HepG2 (cell line): Measurements from ENCODE around the gene XIAP. TPM values are rescaled to one million over a fixed set of nuclear protein-coding genes. Genes with fewer than 3 reads are reported as not detected.

Source experiments
- ATAC-seq: fragments of 200-7000 bp; cut with Tn5 transposase; 3 replicates; pipeline ENCODE4 v1.9.1; 2020; ENCODE audit warnings: mild to moderate bottlenecking, moderate library complexity
- BruUV-seq: library from RNA; stranded (reverse); fragments of 400-500 nt; replicated peaks from 2 replicates; lab custom pipeline; 2021; lab: Mats Ljungman, UMichigan
- CTCF ChIA-PET: fragments of 300-600 bp; formaldehyde crosslinking; extraction: SDS; loops from one replicate; lab custom pipeline; 2021; ENCODE audit warnings: low total read pairs, inconsistent platforms, low intra/inter-chr PET ratio; lab: Yijun Ruan, JAX
- POLR2A ChIA-PET: fragments of 350-600 bp; sonication (Branson Sonifier 250); formaldehyde crosslinking; loops from one replicate; lab custom pipeline; 2020; ENCODE audit warnings: antibody characterized with exemption, inconsistent platforms; lab: Yijun Ruan, JAX
- DNase-seq: peaks from one replicate; pipeline ENCODE4 v3.0.0-alpha.2; 2015; ENCODE audit warnings: low spot score
- FAIRE-seq: peaks from 3 replicates; lab custom pipeline; 2011; peaks lifted over from hg19 to GRCh38; lab: Jason Lieb, UNC
- H2AFZ ChIP-seq: one replicate; pipeline ENCODE4 v1.6.1; 2011; ENCODE audit warnings: low read length, inconsistent platforms
- H3K27ac ChIP-seq: fragments of 300-600 bp; 3 replicates; pipeline ENCODE4 v1.8.0; 2011; ENCODE audit warnings: mixed run types, mild to moderate bottlenecking, mixed read lengths, low read length, inconsistent platforms; ENCODE audit not compliant: insufficient read depth; ENCODE audit errors: extremely low read length
- H3K27me3 ChIP-seq, 2 experiments: fragments of 200-600 bp in 1 of 2; 2 replicates in 1 of 2; 3 replicates in 1 of 2; pipeline versions ENCODE4 v1.6.0 to v1.8.0; 2011; ENCODE audit warnings: low read length in 2 of 2, mild to moderate bottlenecking in 2 of 2, moderate library complexity in 2 of 2, inconsistent platforms in 1 of 2; ENCODE audit not compliant: insufficient read depth in 2 of 2, control insufficient read depth in 1 of 2
- H3K36me3 ChIP-seq, 2 experiments: fragments of 200-600 bp in 1 of 2; replicated peaks in 1 of 2; 2 replicates in 1 of 2; 3 replicates in 1 of 2; pipeline versions ENCODE4 v1.5.1 to v1.8.0; 2011; ENCODE audit warnings: low read length in 2 of 2, inconsistent platforms in 1 of 2; ENCODE audit not compliant: insufficient read depth in 2 of 2, control insufficient read depth in 1 of 2
- H3K4me1 ChIP-seq: 2 replicates; pipeline ENCODE4 v1.5.1; 2012; ENCODE audit warnings: low read length, inconsistent platforms; ENCODE audit not compliant: insufficient read depth
- H3K4me2 ChIP-seq: 2 replicates; pipeline ENCODE4 v1.6.0; 2011; ENCODE audit warnings: low read depth, low read length, inconsistent platforms
- H3K4me3 ChIP-seq, 3 experiments: fragments of 200-600 bp in 1 of 3; sonication (generic), shearing (Covaris generic) in 1 of 3; replicated peaks in 1 of 3; 2 replicates each; pipeline ENCODE4 v1.5.1; 2011 to 2016; ENCODE audit warnings: low read length in 3 of 3, inconsistent platforms in 2 of 3, low read depth in 2 of 3, mild to moderate bottlenecking in 2 of 3, control low read depth in 1 of 3, mixed read lengths in 1 of 3; ENCODE audit not compliant: insufficient read depth in 1 of 3
- H3K79me2 ChIP-seq: one replicate; pipeline ENCODE4 v1.6.1; 2011; ENCODE audit warnings: low read length, inconsistent platforms; ENCODE audit not compliant: insufficient read depth
- H3K9ac ChIP-seq: 2 replicates; pipeline ENCODE4 v1.6.0; 2011; ENCODE audit warnings: mild to moderate bottlenecking, low read depth, low read length, inconsistent platforms; ENCODE audit not compliant: insufficient read depth
- H3K9me3 ChIP-seq: 2 replicates; pipeline ENCODE4 v1.5.1; 2012; ENCODE audit warnings: mild to moderate bottlenecking, low read length
- H4K20me1 ChIP-seq: 2 replicates; pipeline ENCODE4 v1.6.0; 2011; ENCODE audit warnings: inconsistent platforms, mild to moderate bottlenecking, low read length, moderate library complexity; ENCODE audit not compliant: insufficient read depth
- ARID5B ChIP-seq: IDR thresholded peaks from 2 replicates; pipeline ENCODE4 v1.4.0; 2020; ENCODE audit warnings: mild to moderate bottlenecking, missing genetic modification reagents
- DMAP1 ChIP-seq: IDR thresholded peaks from 2 replicates; pipeline ENCODE4 v1.6.1; 2016
- GATAD2A ChIP-seq: IDR thresholded peaks from 2 replicates; pipeline ENCODE4 v1.6.1; 2016
- GFI1 ChIP-seq: sonication (generic); formaldehyde crosslinking; IDR thresholded peaks from 2 replicates; pipeline ENCODE4 v1.5.0; 2020; ENCODE audit warnings: missing genetic modification reagents, mild to moderate bottlenecking, borderline replicate concordance
- KDM6A ChIP-seq: IDR thresholded peaks from 2 replicates; pipeline ENCODE4 v1.6.1; 2016; ENCODE audit warnings: low read depth
- MAX ChIP-seq: IDR thresholded peaks from 2 replicates; pipeline ENCODE4 v1.6.1; 2012; ENCODE audit warnings: inconsistent platforms
- NCOR1 ChIP-seq: fragments of 200-600 bp; sonication (generic); IDR thresholded peaks from 2 replicates; pipeline ENCODE4 v1.7.0; 2017; ENCODE audit warnings: antibody characterized with exemption, low read length, borderline replicate concordance
- PAXIP1 ChIP-seq: sonication (generic); formaldehyde crosslinking; conservative IDR thresholded peaks from 2 replicates; pipeline ENCODE4 v1.4.0; 2020; ENCODE audit warnings: mild to moderate bottlenecking, missing genetic modification reagents, moderate library complexity
- PITX1 ChIP-seq: sonication (generic); formaldehyde crosslinking; IDR thresholded peaks from 2 replicates; pipeline ENCODE4 v1.5.1; 2020; ENCODE audit warnings: mild to moderate bottlenecking, missing genetic modification reagents
- SAP130 ChIP-seq: IDR thresholded peaks from 2 replicates; pipeline ENCODE4 v1.6.1; 2016; ENCODE audit warnings: low read depth
- SOX5 ChIP-seq: IDR thresholded peaks from 2 replicates; pipeline ENCODE4 v1.6.1; 2016; ENCODE audit warnings: borderline replicate concordance
- SOX6 ChIP-seq, 2 experiments: fragments of 450-650 bp in 1 of 2; sonication (generic) in 1 of 2; formaldehyde crosslinking in 1 of 2; IDR thresholded peaks; 2 replicates each; pipeline versions ENCODE4 v1.4.0 to v1.6.1; 2017 to 2020; ENCODE audit warnings: antibody characterized with exemption in 1 of 2, mild to moderate bottlenecking in 1 of 2, missing genetic modification reagents in 1 of 2
- SP4 ChIP-seq: sonication (generic); formaldehyde crosslinking; IDR thresholded peaks from 2 replicates; pipeline ENCODE4 v1.8.1; 2023; ENCODE audit warnings: mild to moderate bottlenecking, missing genetic modification reagents
- TGIF2 ChIP-seq: IDR thresholded peaks from 2 replicates; pipeline ENCODE4 v1.6.1; 2016; ENCODE audit warnings: control low read depth, missing compliant biosample characterization
- ZFYVE20 ChIP-seq: sonication (generic); formaldehyde crosslinking; IDR thresholded peaks from 2 replicates; pipeline ENCODE4 v1.8.0; 2023; ENCODE audit warnings: low read depth, mild to moderate bottlenecking, moderate library complexity, missing genetic modification reagents, borderline replicate concordance
- ZNF326 ChIP-seq: sonication (generic); formaldehyde crosslinking; IDR thresholded peaks from 2 replicates; pipeline ENCODE4 v1.4.0; 2020; ENCODE audit warnings: missing genetic modification reagents, borderline replicate concordance
- ZNF432 ChIP-seq: sonication (generic); formaldehyde crosslinking; IDR thresholded peaks from 2 replicates; pipeline ENCODE4 v1.5.0; 2020; ENCODE audit warnings: missing genetic modification reagents, mild to moderate bottlenecking, borderline replicate concordance
- WGBS: methylation state at CpG from one replicate; pipeline ENCODE4 v1.1.6; 2017; ENCODE audit warnings: low lambda C conversion rate; 5-methylcytosine and 5-hydroxymethylcytosine counted together
- in situ Hi-C: cut with HindIII; loops from 2 replicates; pipeline ENCODE4 v1.10.0; 2017; ENCODE audit warnings: low pct_unique_long_range_greater_than_20kb; ENCODE audit not compliant: extremely low pct_ligation_motif_present
- intact Hi-C: fragments of 100-400 bp; cut with micrococcal nuclease; formaldehyde crosslinking; loops from one replicate; pipeline ENCODE4 v1.10.0; 2022; ENCODE audit not compliant: unreplicated experiment
- polyA plus RNA-seq, 8 experiments: library from polyadenylated mRNA; depleted of rRNA in 3 of 8; stranded (reverse) in 7 of 8; unstranded in 1 of 8; fragments of >200 nt; fragmentation: Illumina TruSeq in 4 of 8; extraction: Trizol in 4 of 8; gene quantifications; 2 replicates each; pipeline versions ENCODE4 v1.2.1 to v1.2.3, GENCODE V29; 2011 to 2016; ENCODE audit warnings: low read depth in 4 of 8, missing spikeins in 1 of 8, mixed read lengths in 1 of 8; ENCODE audit not compliant: insufficient read depth in 1 of 8
- total RNA-seq, 5 experiments: library from RNA; depleted of rRNA; stranded (reverse); fragments of >200 nt; fragmentation: Illumina TruSeq; extraction: Trizol; gene quantifications; 2 replicates each; pipeline ENCODE4 v1.2.3, GENCODE V29; 2016; ENCODE audit warnings: low read depth in 1 of 5

Gene XIAP
- total and polyA plus RNA-seq, 2 of the 13 experiments (the other 11 are each of a cell fraction or from before 2014, with no cell fraction given): 12.9 to 29.5 TPM

- TF ChIP-seq PITX1 (CRISPR knock-in tag): peak; percentile 83
- TF ChIP-seq ZFYVE20 (CRISPR knock-in tag): no peak
- TF ChIP-seq, all 625 proteins: peak for 59
These were observed 36.9 kb upstream of the XIAP start (continued) for GRCh38 chrX:123822965-123823364.

GRCh38 chrX:123830309-123830708 lies 29.5 kb upstream of the XIAP start:
- POLR2A ChIA-PET: interaction anchor here (0.6 to 2.0 kb wide), 9 partner anchors 13 to 182 kb away, joined by 3 to 7 read pairs (median 3); partner anchors contain the start of gene XIAP
- TF ChIP-seq SP4 (no peak), SOX5 (CRISPR knock-in tag) (peak; percentile 32; the same call in 1 of the 2 replicates), KDM6A (CRISPR knock-in tag) (peak; percentile 59; the same call in 1 of the 2 replicates), SAP130 (peak; percentile 24; the same call in 1 of the 2 replicates), SOX6 (IDR thresholded peaks at IDR 0.05) (no peak), SOX6 (CRISPR knock-in tag; IDR thresholded peaks at IDR 0.05) (no peak; the same call in 1 of the 2 replicates), TGIF2 (CRISPR knock-in tag) (no peak), ARID5B (peak; percentile 54; the same call in 1 of the 2 replicates), PAXIP1 (CRISPR knock-in tag) (peak; percentile 88), NCOR1 (peak; percentile 63; the same call in 1 of the 2 replicates), ZNF432 (CRISPR knock-in tag) (no peak), GFI1 (CRISPR knock-in tag) (peak; percentile 83), GATAD2A (CRISPR knock-in tag) (peak; percentile 59), ZNF326 (CRISPR knock-in tag) (no peak), DMAP1 (0 out of 2 replicates have a peak, but pooled peaks have one; percentile 28), MAX (peak; percentile 44)

More at GRCh38 chrX:123830309-123830708, 29.5 kb upstream of the XIAP start:
- Histone ChIP-seq H2AFZ (no peak overlapping the region), H3K9me3 (no peaks in the 10 kb centered on the region), H3K4me1 (peaks cover 56% of the 10 kb centered on the region), H4K20me1 (no peaks in the 10 kb centered on the region), H3K4me2 (peak overlapping the region; percentile 61), H3K36me3 (no peaks in the 10 kb centered on the region), H3K27ac (peak overlapping the region; percentile 77), H3K79me2 (no peaks in the 10 kb centered on the region), H3K27me3 (no peaks in the 10 kb centered on the region), H3K4me3 (peak overlapping the region in 1 of 3 experiments; percentile 6; a peak in 1 of 6 replicates), H3K9ac (peak overlapping the region; percentile 18; the same call in 1 of the 2 replicates)
- intact Hi-C loops (no loop called here), in situ Hi-C loops (loop anchor here (10.0 kb wide), 1 partner anchor 144 kb away; no protein-coding TSS in a partner anchor)
- FAIRE-seq: peak; percentile 93
- peak; percentile 91 for DNase-seq
- CTCF ChIA-PET: no interaction called here
- no TSS peak for BruUV-seq
- 2% methylated on average over 6 of the region's 6 CpGs for WGBS
- peak; percentile 94 for ATAC-seq
